ENCODE results near the gene NME3.

NME3 gene

DNA sequence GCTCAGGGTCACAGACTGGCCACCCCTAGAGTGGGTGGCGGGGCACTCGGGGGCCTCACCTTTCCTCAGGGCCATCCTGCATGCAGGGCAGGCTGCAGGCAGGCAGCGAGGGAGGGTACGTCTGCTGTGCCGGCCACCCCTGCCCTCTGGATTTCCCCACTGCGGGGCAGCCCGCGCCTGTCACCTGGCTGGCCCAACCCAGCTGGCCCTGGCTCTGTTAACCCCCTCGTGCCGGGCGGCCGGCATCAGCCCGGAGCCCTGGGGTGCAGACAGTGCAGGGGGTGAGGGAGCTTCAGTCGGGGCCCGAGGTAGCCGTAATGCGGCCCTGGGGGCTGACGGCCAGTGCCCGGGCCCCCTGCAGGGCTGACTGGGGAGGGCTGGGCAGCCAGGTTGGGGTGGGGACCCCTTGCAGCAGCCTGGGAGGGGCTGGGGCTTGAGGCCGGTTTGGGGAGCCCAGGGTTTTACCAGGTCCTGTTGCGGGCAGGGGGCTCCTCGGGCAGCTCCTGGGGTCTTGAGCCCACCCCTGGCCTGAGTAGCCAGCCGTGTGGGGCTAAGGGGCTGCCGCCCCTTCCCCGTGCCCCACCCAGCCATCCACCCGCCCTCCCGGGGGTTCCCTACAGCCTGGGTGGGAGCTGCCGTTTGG, 22.4 kb upstream of the NME3 start, which contains the start of gene IGFALS:
Gene IGFALS (minus strand): TSS at position 128 of the 643 bp plus-strand sequence. CDS start 53 bp downstream, at position 75.
- DNase-seq: no peak

DNA sequence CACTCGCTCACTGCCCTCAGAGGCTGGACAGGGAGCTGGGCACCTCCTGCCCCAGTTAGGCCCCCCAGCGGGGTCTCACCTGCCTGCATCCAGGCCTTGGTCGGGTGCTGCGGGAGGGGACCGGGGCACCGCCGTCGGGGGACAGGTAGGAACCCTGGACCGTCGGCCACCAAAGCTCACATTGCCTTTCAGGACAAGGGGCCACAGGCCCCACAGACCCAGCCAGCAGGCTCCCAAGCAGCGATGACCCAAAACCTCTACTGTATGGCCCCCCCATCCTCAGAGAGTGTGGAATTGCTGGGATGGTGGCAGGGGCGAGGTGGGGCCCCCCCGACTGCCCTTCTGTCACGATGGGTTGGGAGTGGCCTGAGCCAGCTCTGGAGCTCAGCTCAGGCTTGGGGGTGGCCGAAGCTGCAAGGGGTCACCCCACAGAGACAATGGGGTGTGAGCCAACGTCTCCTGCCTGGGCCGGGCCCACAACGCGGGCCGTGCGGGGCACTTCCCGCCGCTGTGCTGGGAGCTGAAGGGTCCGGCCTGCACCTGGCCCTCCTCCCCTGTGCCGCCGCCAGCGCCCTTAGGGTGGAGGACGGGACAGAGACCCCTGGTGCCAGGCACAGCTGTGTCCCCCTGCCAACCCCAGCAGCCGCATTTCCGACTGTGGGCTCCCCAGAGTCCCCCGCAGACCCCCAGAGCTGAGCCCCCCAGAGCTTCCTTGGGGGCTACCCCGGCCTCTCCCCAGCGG, 21.7 kb upstream of the NME3 start:
- DNase-seq: no peak

DNA sequence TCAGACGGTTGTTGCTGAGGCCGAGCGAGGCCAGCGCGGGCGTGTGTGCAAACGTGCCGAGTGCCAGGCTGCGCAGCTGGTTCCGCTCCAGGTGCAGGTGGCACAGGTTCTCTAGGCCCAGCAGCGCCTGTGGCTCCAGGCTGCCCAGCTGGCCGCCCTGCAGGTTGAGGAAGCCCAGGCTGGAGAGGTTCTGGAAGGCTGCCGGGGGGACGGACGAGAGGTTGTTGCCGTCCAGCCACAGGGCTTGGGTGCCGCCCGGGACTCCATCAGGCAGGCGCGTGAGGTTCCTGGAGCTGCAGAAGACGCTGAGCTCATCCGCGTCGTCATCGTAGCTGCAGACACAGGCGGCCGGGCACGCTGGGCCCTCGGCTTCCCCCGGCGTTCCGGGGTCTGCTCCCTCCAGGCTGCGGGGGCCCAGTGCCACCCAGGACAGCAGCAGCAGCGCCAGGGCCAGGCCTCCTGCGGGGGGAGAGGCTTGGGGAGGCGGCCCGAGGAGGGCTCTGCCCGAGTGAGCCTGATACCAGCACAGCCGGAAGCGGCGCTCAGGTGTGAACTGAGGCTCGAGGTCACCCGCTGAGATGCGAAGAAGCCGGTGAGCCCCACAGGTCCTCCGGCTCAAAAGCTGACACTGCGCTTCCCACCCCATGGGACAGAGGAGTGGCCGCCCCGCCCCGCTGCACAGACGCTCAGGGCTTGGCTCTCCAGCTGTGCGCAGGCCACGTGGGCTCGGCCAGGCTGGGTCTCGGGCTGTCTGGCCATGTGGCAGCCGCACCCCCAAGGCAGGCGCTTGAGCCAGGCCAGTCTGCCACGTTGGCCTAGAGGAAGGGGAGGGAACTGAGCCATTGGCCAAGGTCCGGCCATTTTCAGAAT, 20.8 kb upstream of the NME3 start:
- DNase-seq: no peak

DNA sequence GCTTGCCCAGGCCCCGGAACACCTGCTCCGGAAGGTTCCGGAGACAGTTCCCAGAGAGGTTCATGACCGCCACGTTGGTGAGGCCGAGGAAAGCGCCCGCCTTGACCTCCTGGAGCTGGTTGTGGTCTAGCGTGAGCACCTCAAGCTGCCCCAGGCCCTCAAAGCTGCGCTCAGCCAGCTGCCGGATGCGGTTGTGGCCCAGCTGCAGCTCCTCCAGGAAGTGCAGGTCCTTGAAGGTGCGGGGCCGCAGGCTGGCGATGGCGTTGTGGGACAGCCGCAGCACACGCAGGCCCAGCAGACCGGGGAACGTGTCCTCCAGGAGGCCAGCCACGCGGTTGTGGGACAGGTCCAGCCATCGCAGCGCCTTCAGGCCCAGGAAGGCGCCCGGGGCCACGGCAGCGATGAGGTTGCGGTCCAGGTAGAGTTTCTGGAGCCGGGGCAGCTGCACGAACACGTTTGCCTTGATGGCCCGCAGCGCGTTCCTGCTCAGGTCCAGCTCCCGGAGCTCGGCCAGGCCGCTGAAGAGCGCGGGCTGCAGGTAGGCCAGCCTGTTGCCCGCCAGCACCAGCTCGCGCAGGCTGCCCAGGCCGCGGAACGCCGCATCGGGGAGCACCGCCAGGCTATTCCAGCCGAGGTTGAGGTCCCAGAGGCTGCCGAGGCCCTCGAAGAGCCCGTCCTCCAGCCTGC, 20.1 kb upstream of the NME3 start:
- no peak for DNase-seq

DNA sequence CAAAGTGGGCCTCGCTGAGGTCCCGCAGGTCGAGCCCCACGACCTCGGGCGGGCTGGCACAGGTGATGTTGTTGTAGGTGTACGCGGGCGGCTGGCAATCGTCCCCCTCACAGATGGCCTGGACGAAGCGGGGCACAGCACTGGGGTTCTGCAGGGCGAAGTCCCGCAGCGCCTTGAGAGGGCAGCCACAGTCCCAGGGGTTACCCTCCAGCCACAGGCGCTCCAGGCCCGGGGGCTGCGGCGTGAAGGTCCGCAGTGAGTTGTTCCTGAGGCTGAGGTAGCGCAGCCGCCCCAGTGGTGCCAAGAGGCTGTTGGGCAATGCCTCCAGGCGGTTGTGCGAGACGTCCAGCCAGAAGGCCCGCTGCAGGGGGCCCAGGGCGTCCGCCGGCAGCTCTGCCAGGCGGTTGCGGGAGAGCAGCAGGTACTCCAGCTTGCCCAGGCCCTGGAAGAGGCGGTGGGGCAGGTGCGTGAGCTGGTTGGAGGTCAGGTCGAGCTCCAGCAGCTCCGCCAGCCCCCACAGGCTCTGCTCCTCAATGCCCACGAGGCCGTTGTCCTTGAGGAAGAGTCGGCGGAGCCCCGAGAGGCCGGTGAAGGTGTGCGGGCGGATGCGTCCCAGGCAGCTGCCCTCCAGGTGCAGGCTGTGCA, 19.4 kb upstream of the NME3 start:
- no peak for DNase-seq

DNA sequence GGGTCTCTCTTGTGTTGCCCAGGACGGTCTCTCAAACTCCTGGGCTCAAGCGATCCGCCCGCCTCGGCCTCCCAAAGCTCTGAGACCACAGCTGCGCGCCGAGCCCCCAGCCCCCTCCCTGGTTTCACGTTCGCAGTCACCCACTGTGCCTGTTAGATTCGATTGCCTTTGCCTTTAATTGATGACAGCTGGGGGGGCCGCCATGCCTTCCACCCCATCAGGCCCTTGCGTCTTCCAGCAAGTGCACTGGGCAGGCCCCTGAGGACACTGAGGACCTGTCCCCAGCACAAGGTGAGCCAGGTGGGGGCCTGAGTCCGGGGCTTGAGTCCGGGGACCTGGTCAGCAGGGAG, 18.9 kb upstream of the NME3 start:
- DNase-seq: no peak

DNA sequence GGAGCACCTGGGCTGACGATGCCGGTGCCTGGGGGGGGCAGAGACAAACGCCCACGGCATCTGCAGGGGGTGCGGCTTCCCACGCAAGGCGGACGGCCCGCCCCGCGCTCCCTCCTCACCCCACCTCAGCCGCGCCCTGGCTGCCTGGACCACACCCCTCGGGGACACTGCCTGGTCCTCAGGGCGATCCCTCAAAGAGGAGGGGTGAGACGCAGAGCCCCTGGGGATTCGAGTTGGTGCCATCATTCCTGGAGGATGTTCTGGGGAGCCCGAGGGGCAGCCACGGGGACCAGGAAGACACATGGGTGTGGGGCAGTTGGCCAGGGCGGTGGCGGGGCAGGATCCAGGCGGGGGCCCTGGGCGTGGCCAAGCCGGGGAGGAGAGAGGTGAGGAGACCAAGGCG, 18.3 kb upstream of the NME3 start:
- no peak for DNase-seq

DNA sequence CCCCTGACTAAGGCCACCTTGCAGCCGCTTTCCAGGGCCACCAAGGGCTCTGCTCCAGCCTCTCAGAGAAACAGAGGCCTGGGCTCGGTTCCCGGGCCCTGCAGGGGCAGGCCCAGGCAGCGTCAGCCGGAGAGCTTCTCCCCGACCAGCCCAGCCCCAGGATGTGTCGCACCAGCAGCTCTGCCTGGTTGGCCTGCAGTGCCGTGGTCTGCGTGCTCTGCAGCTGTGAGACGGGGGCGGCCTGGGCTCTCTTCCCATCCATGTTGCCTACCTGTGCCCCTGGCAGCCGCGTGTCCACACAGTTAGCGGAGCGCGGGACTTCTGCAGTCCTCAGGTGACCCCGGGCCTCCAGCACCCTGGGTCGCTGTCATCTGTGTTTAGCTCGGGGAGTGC, 17.4 kb upstream of the NME3 start:
- DNase-seq: no peak

DNA sequence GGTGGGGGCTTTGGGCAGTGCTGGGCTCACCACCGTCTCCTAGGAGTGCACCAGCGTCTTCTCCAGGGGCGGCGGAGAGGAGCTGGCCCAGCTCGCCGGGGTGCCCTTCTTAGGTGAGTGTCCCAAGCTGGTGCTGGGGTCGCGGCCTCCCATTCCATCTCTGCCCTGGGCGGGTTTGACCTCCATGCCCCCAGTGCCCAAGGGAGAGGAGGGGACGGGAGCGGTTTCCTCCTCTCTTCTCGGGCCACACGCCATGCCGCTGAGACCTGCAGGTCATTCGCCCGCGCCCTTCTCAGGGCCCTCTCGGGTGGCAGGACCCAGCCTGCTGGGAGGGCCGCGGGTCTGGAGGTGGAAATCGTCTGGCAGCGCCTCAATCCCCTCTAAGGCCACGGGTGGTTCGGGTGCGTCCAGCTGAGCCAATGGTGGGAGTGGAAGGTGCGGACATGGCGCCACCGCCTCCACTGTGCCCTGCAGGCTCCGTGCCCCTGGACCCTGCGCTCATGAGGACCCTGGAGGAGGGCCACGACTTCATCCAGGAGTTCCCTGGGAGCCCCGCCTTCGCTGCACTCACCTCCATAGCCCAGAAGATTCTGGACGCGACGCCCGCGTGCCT, 16.9 kb upstream of the NME3 start:
- no peak for DNase-seq

DNA sequence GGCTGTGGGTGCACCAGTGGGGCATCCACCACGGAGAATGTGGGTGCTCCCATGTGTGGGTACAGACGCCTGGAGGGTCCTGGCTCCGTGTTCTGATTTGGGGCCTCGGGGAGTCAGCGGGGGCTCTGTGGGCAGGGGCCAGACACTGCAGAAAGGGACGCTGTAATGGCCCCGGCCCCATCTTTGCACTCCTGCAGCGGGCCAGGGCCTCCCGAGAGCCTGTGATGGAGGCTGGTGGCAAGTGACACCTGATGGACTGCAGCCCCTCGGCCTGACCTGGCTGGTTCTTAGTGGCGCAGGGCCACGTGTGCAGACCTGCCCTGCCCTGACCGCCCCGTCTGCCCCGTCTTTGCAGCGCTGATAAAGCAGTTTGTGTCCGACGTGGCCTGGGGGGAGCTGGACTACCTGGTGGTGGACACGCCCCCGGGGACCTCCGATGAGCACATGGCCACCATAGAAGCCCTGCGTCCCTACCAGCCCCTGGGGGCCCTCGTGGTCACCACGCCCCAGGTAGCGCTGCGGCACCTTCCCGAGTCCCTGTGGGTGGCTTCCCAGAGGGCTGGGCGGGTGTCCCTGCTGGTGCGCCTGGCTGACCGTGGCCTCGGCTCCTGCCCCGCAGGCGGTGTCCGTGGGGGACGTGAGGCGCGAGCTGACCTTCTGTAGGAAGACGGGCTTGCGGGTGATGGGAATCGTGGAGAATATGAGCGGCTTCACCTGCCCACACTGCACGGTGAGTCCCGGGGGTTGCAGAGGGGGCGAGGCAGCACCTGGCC, 16.2 kb upstream of the NME3 start:
- DNase-seq: no peak

DNA sequence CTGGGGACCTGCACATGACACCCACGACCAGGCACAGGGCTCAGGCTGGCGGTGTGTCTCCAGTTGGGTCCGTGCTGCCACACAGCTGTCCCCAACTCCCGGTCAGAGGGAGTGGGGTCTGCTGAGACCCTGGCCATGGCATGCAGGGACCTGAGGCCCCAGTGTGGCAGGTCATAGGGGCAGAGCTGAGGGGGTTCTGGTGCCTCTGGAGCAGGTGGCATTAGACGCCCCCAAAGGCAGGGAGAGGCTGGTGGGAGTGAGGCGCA, 15.6 kb upstream of the NME3 start:
- no peak for DNase-seq

DNA sequence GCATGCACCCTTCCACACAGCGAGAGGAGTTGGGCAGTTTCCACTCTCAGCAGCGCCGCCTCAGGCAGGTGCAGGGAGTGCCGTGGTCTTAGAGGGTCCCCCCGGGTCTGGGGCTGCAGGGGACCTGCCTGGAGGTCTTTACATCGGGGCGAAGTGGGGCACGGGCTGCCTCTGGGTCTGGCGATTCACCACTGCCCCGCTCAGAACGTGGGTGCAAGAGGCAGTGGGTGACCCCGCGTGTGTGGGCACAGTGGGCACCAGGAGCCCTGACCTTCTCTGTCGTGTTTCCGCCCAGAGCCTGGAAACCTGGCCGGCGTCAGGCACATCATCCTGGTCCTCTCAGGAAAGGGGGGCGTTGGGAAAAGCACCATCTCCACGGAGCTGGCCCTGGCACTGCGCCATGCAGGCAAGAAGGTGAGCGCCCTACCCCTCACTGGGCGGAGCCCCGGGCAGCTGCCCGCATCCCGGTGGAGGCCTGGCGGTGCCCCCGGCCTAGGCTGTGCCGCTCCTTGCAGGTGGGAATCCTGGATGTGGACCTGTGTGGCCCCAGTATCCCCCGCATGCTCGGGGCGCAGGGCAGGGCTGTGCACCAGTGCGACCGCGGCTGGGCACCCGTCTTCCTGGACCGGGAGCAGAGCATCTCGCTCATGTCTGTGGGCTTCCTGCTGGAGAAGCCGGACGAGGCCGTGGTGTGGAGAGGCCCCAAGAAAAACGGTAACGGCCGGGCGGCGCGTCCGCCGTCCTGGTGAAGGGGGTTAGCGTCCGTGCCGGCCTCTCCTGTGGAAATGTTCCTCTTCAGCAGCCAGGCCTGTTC, 15.1 kb upstream of the NME3 start:
- DNase-seq: no peak

DNA sequence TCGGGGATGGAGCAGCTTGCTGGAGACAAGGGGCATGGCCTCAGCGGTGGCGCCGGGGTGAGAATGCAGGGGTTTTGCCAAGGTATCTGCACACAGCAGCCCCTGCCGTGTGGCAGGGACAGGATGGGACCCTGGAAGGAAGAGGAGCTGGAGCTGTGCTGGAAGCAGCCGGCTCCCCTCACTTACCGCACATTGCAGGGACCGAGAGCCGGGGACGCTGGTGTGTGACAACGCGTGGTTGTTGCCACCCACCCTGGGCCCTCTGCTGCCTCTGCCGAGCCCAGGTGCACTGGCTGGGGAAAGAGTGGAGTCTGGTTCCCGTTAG, 14.5 kb upstream of the NME3 start:
- DNase-seq: no peak

DNA sequence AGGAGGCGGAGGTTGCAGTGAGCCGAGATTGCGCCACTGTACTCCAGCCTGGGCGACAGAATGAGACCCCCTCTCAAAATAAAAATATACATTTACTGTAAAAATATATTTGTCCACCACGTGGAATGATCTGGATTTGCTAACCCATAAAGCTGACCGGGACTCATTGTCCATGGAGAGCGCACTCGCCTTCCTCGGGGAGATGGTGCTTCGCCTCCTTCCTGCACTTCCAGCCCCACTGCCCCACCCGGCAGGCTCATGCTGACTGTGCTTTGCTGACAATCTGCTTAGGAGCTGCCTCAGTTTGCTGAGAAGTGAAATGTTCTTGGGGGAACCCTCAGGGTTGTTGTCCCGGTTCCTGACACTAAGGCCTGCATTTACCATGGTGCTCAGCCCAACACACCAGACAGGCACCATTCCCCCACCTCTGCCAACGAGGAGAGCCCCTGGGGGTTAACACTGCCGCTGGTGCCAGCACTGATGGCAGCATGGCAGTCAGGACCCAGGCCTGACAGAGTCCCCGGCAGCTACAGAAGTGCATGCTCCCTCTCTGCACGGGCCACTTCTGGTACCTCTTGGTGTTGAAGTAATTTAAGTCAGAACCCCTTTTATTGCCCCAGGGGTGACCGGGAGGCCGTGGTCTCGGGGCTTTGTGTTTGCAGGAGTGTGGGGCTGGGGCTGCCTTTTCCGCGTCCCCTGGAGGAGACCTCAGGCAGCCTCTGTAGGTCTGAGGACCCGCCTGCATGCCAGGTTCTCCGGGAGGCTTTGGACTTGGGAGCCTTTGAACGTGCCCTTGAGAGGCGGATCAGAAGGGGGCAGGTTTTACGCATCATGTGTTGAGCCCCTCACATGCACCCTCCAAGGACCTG, 13.9 kb upstream of the NME3 start:
- DNase-seq: no peak

DNA sequence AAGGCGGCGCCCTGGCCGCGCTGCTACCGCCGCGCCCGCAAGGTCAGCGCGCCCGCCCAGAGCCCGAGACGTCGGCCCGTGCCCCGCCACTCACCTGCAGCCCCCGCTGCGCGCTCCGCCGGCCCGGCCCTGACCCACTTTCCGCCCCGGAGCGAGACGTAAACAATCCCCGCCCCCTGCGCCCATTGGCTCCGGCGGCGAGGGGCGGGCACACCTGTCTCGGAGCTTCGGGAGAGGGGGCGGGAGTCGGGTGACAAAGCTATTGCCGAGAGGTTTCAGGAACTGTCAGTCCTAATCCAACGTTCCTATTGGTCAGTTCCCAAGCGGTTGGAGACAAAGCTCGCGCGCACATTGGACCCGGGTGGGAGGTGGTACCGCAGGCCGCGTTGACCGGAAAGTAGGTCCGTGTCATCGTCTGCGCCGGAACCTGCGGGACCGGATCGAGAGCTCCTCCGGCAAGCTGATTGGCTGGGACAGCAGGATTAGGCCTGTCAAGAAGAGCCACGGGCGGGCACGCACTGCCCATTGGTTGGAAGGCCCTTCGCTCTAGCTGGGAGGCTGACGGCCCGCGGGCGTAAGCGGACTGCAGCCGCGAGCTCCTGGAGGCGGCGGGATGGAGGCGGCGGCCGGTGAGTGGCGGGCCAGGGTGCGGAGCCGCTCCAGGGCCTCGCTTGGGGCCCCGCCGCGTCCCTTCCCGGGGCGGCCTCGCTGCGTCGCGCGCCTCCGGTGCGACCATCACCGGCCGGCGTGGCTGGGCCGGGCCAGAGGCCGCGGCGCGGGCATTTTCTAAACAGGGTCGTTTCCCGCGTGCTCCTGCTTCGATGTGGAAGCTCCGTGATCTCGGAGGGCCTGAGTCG, 11.3 kb upstream of the NME3 start, which contains the start of the genes NUBP2 and SPSB3:
Gene NUBP2 (plus strand): TSS at position 553 of the 857 bp plus-strand sequence. CDS start 61 bp downstream, at position 614.
Gene SPSB3 (minus strand): TSS at position 164 of the 857 bp plus-strand sequence. CDS start 1,088 bp downstream, outside the sequence.
- DNase-seq: peak; percentile 99

DNA sequence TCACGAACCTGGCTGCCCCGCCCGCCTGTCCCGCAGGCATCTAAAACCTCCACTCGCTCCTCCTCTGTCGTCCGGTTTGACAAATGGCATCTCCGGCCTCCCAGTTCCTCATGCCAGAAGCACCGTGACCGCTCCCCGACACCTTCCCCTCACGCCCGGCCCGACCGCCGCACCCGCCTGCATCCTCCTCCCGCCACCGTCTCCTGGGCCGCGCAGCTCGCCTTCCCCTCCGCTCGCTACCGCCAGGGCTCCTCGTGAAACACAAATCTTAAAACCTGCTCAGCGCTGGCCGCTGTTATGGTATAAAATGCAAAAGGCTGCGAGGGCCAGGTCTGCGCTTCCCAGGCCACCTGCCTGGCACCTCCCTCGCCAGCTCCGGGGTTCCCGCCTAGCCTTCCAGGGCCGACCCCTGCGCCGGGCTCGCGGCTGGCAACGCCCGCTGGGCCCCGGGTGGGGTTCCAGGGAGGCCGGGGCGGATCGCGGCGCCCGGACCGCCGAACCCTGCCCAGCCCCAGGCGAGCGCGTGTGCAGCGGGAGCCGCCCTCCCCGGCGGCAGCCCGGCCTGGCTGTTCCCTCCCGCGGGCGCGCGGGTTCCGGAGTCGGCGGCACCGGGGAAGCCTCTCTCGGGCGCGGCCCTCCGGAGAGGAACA, 10.5 kb upstream of the NME3 start:
- DNase-seq: peak; percentile 30

DNA sequence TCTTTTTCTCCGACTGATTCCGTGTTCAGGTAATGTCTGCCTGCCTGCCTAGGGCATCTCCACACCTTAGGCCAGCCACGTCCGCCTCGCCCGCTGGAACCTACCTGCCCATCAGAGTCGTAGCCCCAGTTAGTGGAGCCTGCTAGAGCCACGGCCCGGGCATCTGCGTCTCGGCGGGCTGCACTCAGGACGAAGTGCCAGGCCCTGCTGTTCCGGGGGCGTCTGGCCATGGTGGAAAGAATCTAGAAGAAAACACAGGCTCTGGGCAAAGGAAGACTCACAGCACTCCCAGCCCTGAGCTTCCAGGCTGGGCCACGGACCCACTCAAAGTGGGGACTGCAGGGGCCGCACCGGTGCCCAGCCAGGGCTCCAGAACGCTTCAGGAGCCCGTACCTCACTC, 9.9 kb upstream of the NME3 start:
- no peak for DNase-seq

DNA sequence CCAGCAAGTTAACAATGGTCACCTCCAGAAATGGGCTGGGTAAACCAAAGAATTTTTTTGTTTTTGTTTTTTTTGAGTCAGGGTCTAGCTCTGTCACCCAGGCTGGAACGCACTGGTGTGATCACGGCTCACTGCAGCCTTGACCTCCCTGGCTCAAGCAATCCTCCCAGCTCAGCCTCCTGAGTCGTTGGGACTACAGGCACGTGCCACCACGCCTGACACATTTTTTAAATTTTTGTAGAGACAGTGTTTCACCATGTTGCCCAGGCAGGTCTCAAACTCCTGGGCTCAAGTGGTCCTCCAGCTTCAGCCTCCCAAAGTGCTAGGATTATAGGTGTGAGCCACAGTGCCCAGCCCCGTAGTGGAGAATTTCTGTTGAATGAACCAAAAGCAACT, 9.3 kb upstream of the NME3 start:
- DNase-seq: no peak
